ENCODE data around the gene PBRM1. TPM values are rescaled to one million over a fixed set of nuclear protein-coding genes. Genes with fewer than 3 reads are reported as not detected.
A peak's percentile ranks its signal among the peaks of the same experiment; 100 is the strongest.

PBRM1 gene
- total and polyA plus RNA-seq, 2 of the 13 experiments (the other 11 are each of a cell fraction or from before 2014, with no cell fraction given) = 10.9 to 33.2 TPM

GRCh38 chr3:52524752-52525679 is 160.7 kb downstream of the PBRM1 start:
- no peak overlapping the region for H3K4me3 ChIP-seq (replicated peaks in 1 of 3; ENCODE audit: insufficient read depth in 1 of 3, low read depth in 2 of 3, low read length in 3 of 3)
- no peaks in the 10 kb centered on the region; a peak in 1 of 5 replicates for H3K27me3 ChIP-seq (ENCODE audit: control insufficient read depth in 1 of 2, insufficient read depth in 2 of 2, low read length in 2 of 2)
- BruUV-seq (replicated peaks) = no TSS peak
- H4K20me1 ChIP-seq (ENCODE audit: insufficient read depth, low read length) = no peaks in the 10 kb centered on the region
- H3K79me2 ChIP-seq (ENCODE audit: insufficient read depth, low read length) = no peaks in the 10 kb centered on the region
- TF ChIP-seq RBFOX2 (IDR thresholded peaks at IDR 0.05; ENCODE audit: low read depth, low read length) (peak; percentile 72), IKZF4 (CRISPR knock-in tag; IDR thresholded peaks at IDR 0.05; ENCODE audit: borderline replicate concordance, low read depth, not compliant biosample characterization) (no peak), AGO2 (optimal IDR thresholded peaks at IDR 0.05; ENCODE audit: low read depth, low read length) (peak; percentile 71), CBFB (CRISPR knock-in tag; IDR thresholded peaks at IDR 0.05) (no peak)
- in situ Hi-C loops (cut with HindIII; ENCODE audit: extremely low pct_ligation_motif_present, low pct_unique_long_range_greater_than_20kb) (no loop called here), intact Hi-C loops (cut with micrococcal nuclease; ENCODE audit: unreplicated experiment) (no loop called here)
- ChIA-PET CTCF (ENCODE audit: low intra/inter-chr PET ratio, low total read pairs) (no interaction called here), POLR2A (no interaction called here)
- WGBS (ENCODE audit: low lambda C conversion rate) = 100% methylated on average over 7 of the region's 34 CpGs
- ATAC-seq (no peak), FAIRE-seq (no peak), DNase-seq (ENCODE audit: low spot score) (no peak)
- H3K4me1 ChIP-seq (ENCODE audit: insufficient read depth, low read length) = peaks cover 17% of the 10 kb centered on the region
- no peak overlapping the region for H3K9ac ChIP-seq (ENCODE audit: insufficient read depth, low read depth, low read length)
- H3K4me2 ChIP-seq (ENCODE audit: low read depth, low read length) = no peak overlapping the region
- no peaks in the 10 kb centered on the region for H3K9me3 ChIP-seq (ENCODE audit: low read length)
- no peak overlapping the region for H3K27ac ChIP-seq (ENCODE audit: extremely low read length, insufficient read depth, low read length)
- H3K36me3 ChIP-seq (replicated peaks in 1 of 2; ENCODE audit: control insufficient read depth in 1 of 2, insufficient read depth in 2 of 2, low read length in 2 of 2) = peaks cover 21 to 42% of the 10 kb centered on the region in 2 experiments
- no peak overlapping the region for H2AFZ ChIP-seq (ENCODE audit: low read length)

GRCh38 chr3:52524258-52524751 is 161.4 kb downstream of the PBRM1 start:
- 98% methylated on average over 16 of the region's 18 CpGs for WGBS (ENCODE audit: low lambda C conversion rate)
- Histone ChIP-seq H3K27me3 (ENCODE audit: control insufficient read depth in 1 of 2, insufficient read depth in 2 of 2, low read length in 2 of 2) (no peaks in the 10 kb centered on the region; a peak in 1 of 5 replicates), H3K4me3 (replicated peaks in 1 of 3; ENCODE audit: insufficient read depth in 1 of 3, low read depth in 2 of 3, low read length in 3 of 3) (no peak overlapping the region), H3K9me3 (ENCODE audit: low read length) (no peaks in the 10 kb centered on the region), H3K79me2 (ENCODE audit: insufficient read depth, low read length) (no peaks in the 10 kb centered on the region), H3K4me1 (ENCODE audit: insufficient read depth, low read length) (peaks cover 14% of the 10 kb centered on the region), H3K9ac (ENCODE audit: insufficient read depth, low read depth, low read length) (no peak overlapping the region), H2AFZ (ENCODE audit: low read length) (no peak overlapping the region), H3K36me3 (replicated peaks in 1 of 2; ENCODE audit: control insufficient read depth in 1 of 2, insufficient read depth in 2 of 2, low read length in 2 of 2) (peaks cover 21 to 40% of the 10 kb centered on the region in 2 experiments), H4K20me1 (ENCODE audit: insufficient read depth, low read length) (no peaks in the 10 kb centered on the region), H3K27ac (ENCODE audit: extremely low read length, insufficient read depth, low read length) (no peak overlapping the region), H3K4me2 (ENCODE audit: low read depth, low read length) (no peak overlapping the region)
- POLR2A ChIA-PET = no interaction called here
- ATAC-seq (no peak), FAIRE-seq (no peak), DNase-seq (ENCODE audit: low spot score) (no peak)
- TSS peak; percentile 43 for BruUV-seq (replicated peaks)
- in situ Hi-C loops (cut with HindIII; ENCODE audit: extremely low pct_ligation_motif_present, low pct_unique_long_range_greater_than_20kb) (no loop called here), intact Hi-C loops (cut with micrococcal nuclease; ENCODE audit: unreplicated experiment) (no loop called here)
- CTCF ChIA-PET (ENCODE audit: low intra/inter-chr PET ratio, low total read pairs) = no interaction called here
- TF ChIP-seq TRAFD1 (CRISPR knock-in tag; IDR thresholded peaks at IDR 0.05; ENCODE audit: borderline replicate concordance) (no peak), MED8 (CRISPR knock-in tag; IDR thresholded peaks at IDR 0.05; ENCODE audit: insufficient replicate concordance) (no peak), SETDB1 (CRISPR knock-in tag; IDR thresholded peaks at IDR 0.05; ENCODE audit: borderline replicate concordance) (no peak), ZNF562 (CRISPR knock-in tag; IDR thresholded peaks at IDR 0.05; ENCODE audit: borderline replicate concordance) (no peak), TFDP1 (CRISPR knock-in tag; IDR thresholded peaks at IDR 0.05; ENCODE audit: borderline replicate concordance) (no peak), DRAP1 (CRISPR knock-in tag; IDR thresholded peaks at IDR 0.05) (no peak)
